SIG-M5 treated with dmso at 0.1 percent for 504 hours (cell line): Measurements from ENCODE around the gene CUL9.

Experiments
- DNase-seq: peaks from one replicate; lab custom pipeline; 2025; ENCODE audit not compliant: unreplicated experiment; lab: John Stamatoyannopoulos, UW

The CUL9 gene

DNA sequence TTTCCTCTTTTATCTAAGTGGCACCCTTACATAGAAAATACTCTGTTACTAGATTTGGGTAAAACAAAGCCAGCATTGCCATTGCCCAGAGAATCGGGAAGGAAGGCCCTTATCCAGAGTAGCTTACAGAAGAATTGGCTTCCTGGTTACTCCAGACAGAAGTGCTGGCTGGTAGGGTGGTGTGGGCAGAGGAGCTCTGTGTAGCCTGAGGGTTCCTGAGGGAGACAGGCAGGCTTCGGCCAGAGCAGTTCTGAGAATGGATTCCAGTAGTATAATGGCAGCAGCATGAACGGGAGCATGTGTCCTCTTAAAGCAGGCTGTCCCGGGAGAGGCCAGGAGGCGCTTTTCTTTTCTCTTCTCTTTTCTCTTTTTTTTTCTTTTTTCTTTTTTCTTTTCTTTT is 11.9 kb downstream of the CUL9 start:
- DNase-seq, result no peak

DNA sequence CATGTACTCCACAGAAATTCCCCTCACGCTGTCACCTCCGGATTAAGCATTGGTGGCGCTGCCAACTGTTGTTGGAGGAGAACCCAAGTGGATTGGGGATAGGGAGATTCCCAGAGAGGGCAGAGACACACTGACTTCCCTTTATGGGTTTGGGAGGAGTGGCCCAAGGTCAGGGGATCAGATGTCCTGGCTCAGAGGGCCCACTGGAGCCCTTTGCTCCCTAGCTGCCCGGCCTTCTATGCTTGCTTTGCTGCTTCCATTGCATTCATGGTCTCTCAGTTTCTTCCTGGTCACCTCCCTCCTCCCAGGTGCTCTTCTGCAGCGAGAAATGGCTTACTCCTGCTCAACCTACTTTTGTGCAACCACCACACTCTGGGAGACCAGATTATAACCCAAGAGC is 14.3 kb downstream of the CUL9 start:
- DNase-seq, result no peak

GRCh38 chr6:43199912-43200311 is 17.9 kb downstream of the CUL9 start:
- DNase-seq, result no peak

DNA sequence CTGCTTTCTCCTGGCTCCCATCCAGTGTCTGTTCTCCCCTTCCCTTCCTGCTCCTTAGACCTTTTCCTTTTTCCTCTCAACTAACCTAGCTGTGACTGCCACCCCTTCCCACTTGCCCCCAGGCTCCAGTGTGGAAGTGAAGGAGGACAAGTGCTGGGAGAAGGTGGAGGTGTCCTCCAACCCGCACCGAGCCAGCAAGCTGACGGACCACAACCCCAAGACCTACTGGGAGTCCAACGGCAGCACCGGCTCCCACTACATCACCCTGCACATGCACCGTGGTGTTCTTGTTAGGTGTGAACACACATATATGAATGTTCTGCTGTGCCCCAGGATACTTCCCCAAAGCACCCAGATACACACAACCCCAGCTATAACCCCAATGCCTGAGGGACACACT is 18.5 kb downstream of the CUL9 start:
- no peak for DNase-seq

DNA sequence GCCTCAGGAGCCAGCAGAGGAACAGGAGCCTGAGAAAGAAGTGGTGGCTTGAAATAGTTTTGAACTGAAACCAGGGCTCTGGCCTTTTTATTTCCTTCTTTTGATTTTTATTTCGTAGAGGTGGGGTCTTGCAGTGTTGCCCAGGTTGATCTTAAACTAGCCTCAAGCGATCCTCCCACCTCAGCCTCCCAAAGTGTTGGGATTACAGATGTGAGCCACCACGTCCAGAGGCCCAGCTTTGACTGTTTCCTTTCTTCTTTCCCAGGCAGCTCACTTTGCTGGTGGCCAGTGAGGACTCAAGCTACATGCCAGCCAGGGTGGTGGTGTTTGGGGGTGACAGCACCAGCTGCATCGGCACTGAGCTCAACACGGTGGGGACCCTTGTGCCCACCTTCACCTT is 20.5 kb downstream of the CUL9 start:
- no peak for DNase-seq

GRCh38 chr6:43203029-43203717 is 21.2 kb downstream of the CUL9 start:
- DNase-seq, result no peak

DNA sequence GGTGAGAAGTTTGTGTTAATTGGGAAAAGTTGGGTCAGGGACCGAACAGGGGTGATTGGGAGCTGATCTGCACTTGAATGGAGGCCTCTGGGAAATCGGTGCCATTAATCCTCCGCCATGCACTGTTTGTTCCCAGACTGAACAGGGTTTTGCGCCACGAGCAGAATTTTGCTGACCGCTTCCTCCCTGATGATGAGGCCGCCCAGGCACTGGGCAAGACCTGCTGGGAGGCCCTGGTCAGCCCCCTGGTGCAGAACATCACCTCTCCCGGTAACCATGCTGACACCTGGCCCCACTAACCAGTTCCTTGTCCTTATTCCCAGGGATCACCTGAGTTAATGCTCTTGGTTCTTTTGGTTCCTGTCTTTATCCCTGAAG is 21.7 kb downstream of the CUL9 start:
- DNase-seq, result no peak

DNA sequence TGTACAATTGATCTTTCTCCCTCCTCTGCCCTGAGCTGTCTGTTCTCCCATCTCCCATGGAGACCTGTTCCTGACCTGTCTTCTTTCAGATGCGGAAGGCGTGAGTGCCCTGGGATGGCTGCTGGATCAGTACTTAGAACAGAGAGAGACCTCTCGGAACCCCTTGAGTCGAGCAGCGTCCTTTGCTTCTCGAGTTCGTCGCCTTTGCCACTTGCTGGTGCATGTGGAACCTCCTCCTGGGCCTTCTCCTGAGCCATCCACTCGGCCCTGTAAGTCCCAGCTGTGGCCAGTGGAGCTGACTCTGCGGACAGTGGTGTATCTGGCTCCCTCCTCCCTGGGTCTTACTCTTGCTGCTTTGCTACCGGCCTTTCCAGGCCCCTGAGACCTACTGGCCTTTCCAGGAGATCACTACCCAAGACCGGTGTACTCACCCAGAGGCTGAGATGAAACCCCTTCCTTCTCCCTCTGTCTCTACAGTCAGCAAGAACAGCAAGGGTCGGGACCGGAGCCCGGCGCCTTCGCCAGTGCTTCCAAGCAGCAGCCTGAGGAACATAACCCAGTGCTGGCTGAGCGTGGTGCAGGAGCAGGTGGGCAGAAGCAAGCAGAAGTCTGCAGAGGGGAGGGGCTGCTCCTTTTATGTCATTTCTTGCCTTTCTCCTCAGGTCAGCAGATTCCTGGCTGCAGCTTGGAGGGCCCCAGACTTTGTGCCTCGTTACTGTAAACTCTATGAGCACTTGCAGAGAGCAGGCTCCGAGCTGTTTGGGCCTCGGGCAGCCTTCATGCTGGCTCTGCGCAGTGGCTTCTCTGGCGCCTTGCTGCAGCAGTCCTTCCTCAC is 22.5 kb downstream of the CUL9 start:
- no peak for DNase-seq

GRCh38 chr6:43205849-43206248 is 23.9 kb downstream of the CUL9 start:
- no peak for DNase-seq

- DNase-seq, result no peak
These were observed 25.3 kb downstream of the CUL9 start for GRCh38 chr6:43207286-43207685.

DNA sequence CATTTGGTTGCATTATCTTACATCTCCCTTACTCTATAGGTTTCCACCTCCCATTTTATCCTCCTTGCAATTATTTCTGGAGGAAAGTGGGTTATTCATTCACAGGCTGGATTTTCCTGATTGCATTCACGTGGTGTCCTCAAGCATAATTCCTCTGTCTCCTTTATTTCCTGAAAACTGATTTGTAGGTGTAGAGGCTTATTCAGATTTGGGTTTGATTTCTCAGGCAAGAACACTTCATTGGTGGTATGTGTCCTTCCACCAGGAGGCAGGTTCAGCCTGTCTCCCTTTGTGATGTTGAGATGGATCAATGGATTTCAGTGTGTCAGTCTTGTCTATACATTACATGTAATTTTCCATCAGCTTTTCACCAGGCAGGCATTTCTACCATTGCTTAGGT is 30.0 kb downstream of the CUL9 start:
- DNase-seq, result no peak

GRCh38 chr6:43213431-43213830 is 31.4 kb downstream of the CUL9 start:
- no peak for DNase-seq

- DNase-seq, result no peak
These were observed 33.1 kb downstream of the CUL9 start for GRCh38 chr6:43215066-43215465.

DNA sequence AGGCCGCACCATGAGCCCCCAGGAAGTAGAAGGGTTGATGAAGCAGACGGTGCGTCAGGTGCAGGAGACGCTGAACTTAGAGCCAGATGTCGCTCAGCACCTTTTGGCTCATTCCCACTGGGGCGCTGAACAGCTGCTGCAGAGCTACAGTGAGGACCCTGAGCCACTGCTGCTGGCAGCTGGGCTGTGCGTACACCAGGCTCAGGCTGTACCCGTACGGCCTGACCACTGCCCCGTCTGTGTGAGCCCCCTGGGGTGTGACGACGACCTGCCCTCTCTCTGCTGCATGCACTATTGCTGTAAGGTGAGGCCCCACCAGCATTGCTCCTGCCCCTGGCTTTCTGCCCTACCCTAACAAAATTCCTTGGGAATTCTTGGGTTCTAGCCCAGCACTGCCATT is 34.2 kb downstream of the CUL9 start:
- DNase-seq, result no peak

GRCh38 chr6:43217351-43217750 is 35.4 kb downstream of the CUL9 start:
- no peak for DNase-seq

DNA sequence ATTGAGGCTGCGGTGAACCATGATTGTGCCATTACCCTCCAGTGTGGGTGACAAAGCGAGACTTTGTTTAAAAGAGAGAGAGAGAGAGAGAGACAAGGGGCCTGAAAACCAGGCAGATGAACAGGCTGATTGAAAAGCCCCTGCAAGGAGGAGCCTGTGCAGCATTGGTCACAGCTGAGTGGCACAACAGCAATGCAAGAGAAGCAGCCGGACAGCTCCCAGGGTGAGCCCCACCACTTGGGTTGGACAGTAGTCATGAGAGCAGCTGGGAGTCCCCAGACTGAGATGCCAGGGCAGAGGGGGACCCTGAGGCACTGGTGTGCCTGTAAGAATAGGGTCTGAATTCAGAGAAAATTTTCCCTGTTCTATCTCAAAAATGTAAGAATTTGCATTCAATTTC is 37.1 kb downstream of the CUL9 start:
- DNase-seq, result no peak

GRCh38 chr6:43219814-43220213 is 37.8 kb downstream of the CUL9 start:
- no peak for DNase-seq

- no peak for DNase-seq
These were observed 38.5 kb downstream of the CUL9 start for GRCh38 chr6:43220439-43220951.

- DNase-seq, result no peak
These were observed 39.3 kb downstream of the CUL9 start for GRCh38 chr6:43221046-43221972.

- DNase-seq, result no peak
These were observed 40.5 kb downstream of the CUL9 start for GRCh38 chr6:43222418-43223059.

- no peak for DNase-seq
These were observed 41.2 kb downstream of the CUL9 start for GRCh38 chr6:43223175-43223574.
